GM12878 (cell line): ENCODE results near the gene LIPG. TPM values are rescaled to one million over a fixed set of nuclear protein-coding genes. Genes with fewer than 3 reads are reported as not detected.

ENCODE experiments used
- ATAC-seq: fragments of 200-7000 bp; cut with Tn5 transposase; 3 replicates; pipeline ENCODE4 v1.9.1; 2020; ENCODE audit warnings: mild to moderate bottlenecking, moderate library complexity
- BruUV-seq: library from RNA; stranded (reverse); fragments of 400-500 nt; replicated peaks from 2 replicates; lab custom pipeline; 2021; lab: Mats Ljungman, UMichigan
- CTCF ChIA-PET: fragments of 300-600 bp; sonication (Branson Sonifier 250); formaldehyde crosslinking; extraction: SDS; loops from one replicate; lab custom pipeline; 2021; ENCODE audit warnings: inconsistent platforms; lab: Yijun Ruan, JAX
- POLR2A ChIA-PET: fragments of 350-600 bp; formaldehyde crosslinking; extraction: SDS; loops from one replicate; lab custom pipeline; 2021; ENCODE audit warnings: inconsistent platforms; lab: Charles Lee
- RAD21 ChIA-PET: fragments of 300-600 bp; sonication (Branson Sonifier 250); formaldehyde crosslinking; loops from one replicate; lab custom pipeline; 2023; ENCODE audit warnings: antibody characterized with exemption; ENCODE audit not compliant: unreplicated experiment; lab: Charles Lee
- SMC1A ChIA-PET: fragments of 300-600 bp; sonication (Branson Sonifier 250); formaldehyde crosslinking; loops from one replicate; lab custom pipeline; 2023; ENCODE audit not compliant: unreplicated experiment, uncharacterized antibody; lab: Charles Lee
- DNase-seq: peaks from one replicate; pipeline ENCODE4 v3.0.0-alpha.2; 2011; ENCODE audit warnings: low read depth, low spot score
- FAIRE-seq: peaks from 3 replicates; lab custom pipeline; 2011; peaks lifted over from hg19 to GRCh38; lab: Jason Lieb, UNC
- H2AFZ ChIP-seq: 2 replicates; pipeline ENCODE4 v1.6.0; 2011; ENCODE audit warnings: low read depth, low read length, control low read depth; ENCODE audit not compliant: control insufficient read depth
- H3K27ac ChIP-seq: 2 replicates; pipeline ENCODE4 v1.5.1; 2011; ENCODE audit warnings: control low read depth; ENCODE audit not compliant: control insufficient read depth, insufficient read depth
- H3K27me3 ChIP-seq, 2 experiments: replicated peaks in 1 of 2; 2 replicates each; pipeline versions ENCODE4 v1.6.0 to v1.6.1; 2011; ENCODE audit warnings: low read length in 1 of 2; ENCODE audit not compliant: control insufficient read depth in 2 of 2, insufficient read depth in 2 of 2
- H3K36me3 ChIP-seq, 2 experiments: 2 replicates each; pipeline ENCODE4 v1.5.1; 2011; ENCODE audit warnings: low read length in 1 of 2; ENCODE audit not compliant: control insufficient read depth in 2 of 2, insufficient read depth in 2 of 2
- H3K4me1 ChIP-seq: 2 replicates; pipeline ENCODE4 v1.6.1; 2011; ENCODE audit warnings: mild to moderate bottlenecking, low read length, moderate library complexity, mixed read lengths; ENCODE audit not compliant: control insufficient read depth, insufficient read depth
- H3K4me2 ChIP-seq: 2 replicates; pipeline ENCODE4 v1.6.0; 2011; ENCODE audit warnings: control low read depth; ENCODE audit not compliant: control insufficient read depth, insufficient read depth
- H3K4me3 ChIP-seq: fragments of 200-600 bp; sonication (generic); 2 replicates; pipeline ENCODE4 v1.5.1; 2016
- H3K79me2 ChIP-seq: 2 replicates; pipeline ENCODE4 v1.6.0; 2011; ENCODE audit warnings: low read length; ENCODE audit not compliant: control insufficient read depth, insufficient read depth
- H3K9ac ChIP-seq: 2 replicates; pipeline ENCODE4 v1.8.0; 2011; ENCODE audit warnings: low read length, control low read depth, mixed read lengths; ENCODE audit not compliant: control insufficient read depth, insufficient read depth
- H3K9me3 ChIP-seq: replicated peaks from 3 replicates; pipeline ENCODE4 v1.5.1; 2011; ENCODE audit warnings: mild to moderate bottlenecking, low read length; ENCODE audit not compliant: control insufficient read depth, insufficient read depth
- H4K20me1 ChIP-seq: 2 replicates; pipeline ENCODE4 v1.6.0; 2011; ENCODE audit not compliant: control insufficient read depth, insufficient read depth
- BCLAF1 ChIP-seq: fragments of 450-650 bp; IDR thresholded peaks from 2 replicates; pipeline ENCODE4 v1.6.1; 2017; ENCODE audit warnings: antibody characterized with exemption, mild to moderate bottlenecking, moderate library complexity
- BRCA1 ChIP-seq: IDR thresholded peaks from 2 replicates; pipeline ENCODE4 v1.6.1; 2011; ENCODE audit warnings: low read depth, low read length, improper control_type of control experiment
- MTA3 ChIP-seq: IDR thresholded peaks from 2 replicates; pipeline ENCODE4 v1.6.1; 2012; ENCODE audit warnings: low read length, inconsistent platforms, borderline replicate concordance
- MYB ChIP-seq: fragments of 150-350 bp; IDR thresholded peaks from 2 replicates; pipeline ENCODE4 v1.6.1; 2014; ENCODE audit warnings: mild to moderate bottlenecking, low read depth, low read length, borderline replicate concordance
- POLR2AphosphoS2 ChIP-seq: IDR thresholded peaks from 2 replicates; pipeline ENCODE4 v1.6.1; 2011; ENCODE audit warnings: low read depth, mild to moderate bottlenecking, low read length, improper control_type of control experiment, moderate library complexity
- RB1 ChIP-seq: fragments of 450-650 bp; formaldehyde crosslinking; IDR thresholded peaks from 2 replicates; pipeline ENCODE4 v1.6.1; 2017; ENCODE audit warnings: mild to moderate bottlenecking, borderline replicate concordance
- RCOR1 ChIP-seq: conservative IDR thresholded peaks from 2 replicates; pipeline ENCODE4 v1.6.1; 2012; ENCODE audit warnings: low read depth, low read length, improper control_type of control experiment
- REST ChIP-seq: IDR thresholded peaks from 2 replicates; pipeline ENCODE4 v1.6.1; 2012; ENCODE audit warnings: mild to moderate bottlenecking, low read depth, low read length
- SMC3 ChIP-seq: IDR thresholded peaks from 2 replicates; pipeline ENCODE4 v1.6.1; 2011; ENCODE audit warnings: low read length, improper control_type of control experiment, borderline replicate concordance
- STAT3 ChIP-seq: IDR thresholded peaks from 2 replicates; pipeline ENCODE4 v1.6.1; 2011; ENCODE audit warnings: low read depth, low read length, improper control_type of control experiment
- SUPT20H ChIP-seq: IDR thresholded peaks from 2 replicates; pipeline ENCODE4 v1.6.1; 2011; ENCODE audit warnings: low read depth, mild to moderate bottlenecking, low read length, moderate library complexity, borderline replicate concordance; ENCODE audit not compliant: control insufficient read depth
- SUZ12 ChIP-seq: fragments of 200-600 bp; sonication (generic); IDR thresholded peaks from one replicate; pipeline ENCODE4 v1.6.1; 2018; ENCODE audit warnings: antibody characterized with exemption, mild to moderate bottlenecking; ENCODE audit not compliant: unreplicated experiment
- TARDBP ChIP-seq: IDR thresholded peaks from 2 replicates; pipeline ENCODE4 v1.6.1; 2016; ENCODE audit warnings: borderline replicate concordance
- in situ Hi-C: fragments of 300-500 bp; cut with MboI; formaldehyde crosslinking; loops from 9 replicates; pipeline ENCODE4 v1.14.3; 2018; ENCODE audit warnings: mixed read lengths
- intact Hi-C: fragments of 100-400 bp; cut with micrococcal nuclease; formaldehyde crosslinking; loops from one replicate; pipeline ENCODE4 v1.14.2; 2022; ENCODE audit not compliant: unreplicated experiment
- polyA plus RNA-seq, 11 experiments: library from polyadenylated mRNA; depleted of rRNA in 4 of 11; unstranded in 6 of 11; stranded (reverse) in 5 of 11; fragments of >200 nt; fragmentation: Nextera tagmentation in 4 of 11; fragmentation: Illumina TruSeq in 1 of 11; extraction: Ambion mirVana in 4 of 11; extraction: Trizol in 1 of 11; gene quantifications; 1 replicate in 1 of 11; 2 replicates in 10 of 11; pipeline versions ENCODE4 v1.2.1 to v1.2.3, GENCODE V29; 2011 to 2016; ENCODE audit warnings: inconsistent platforms in 2 of 11, missing spikeins in 2 of 11, low read depth in 1 of 11
- total RNA-seq, 4 experiments: library from RNA; depleted of rRNA in 3 of 4; stranded (reverse); fragments of >200 nt in 3 of 4; fragmentation: Illumina TruSeq in 1 of 4; extraction: Trizol in 1 of 4; gene quantifications; 2 replicates each; pipeline versions ENCODE4 v1.2.1 to v1.2.3, GENCODE V29; 2013 to 2021

The LIPG gene
- total and polyA plus RNA-seq, 10 of the 15 experiments (the other 5 are each of a cell fraction or from before 2014, with no cell fraction given) = 0.04 to 0.55 (median 0.18) TPM; not detected in 1

GRCh38 chr18:49630246-49630699 is 68.4 kb downstream of the LIPG start:
- H3K79me2 ChIP-seq = no peaks in the 10 kb centered on the region
- intact Hi-C loops = loop anchor here (10.0 kb wide), 1 partner anchor 65 kb away; no protein-coding TSS in a partner anchor

More at GRCh38 chr18:49630246-49630699, 68.4 kb downstream of the LIPG start:
- TF ChIP-seq RB1 (no peak), SMC3 (no peak), RCOR1 (no peak), TARDBP (no peak), SUPT20H (no peak), MYB (no peak), SUZ12 (no peak), STAT3 (no peak), BRCA1 (no peak), MTA3 (no peak), REST (no peak), BCLAF1 (no peak), POLR2AphosphoS2 (no peak)
- Histone ChIP-seq H3K9me3 (no peaks in the 10 kb centered on the region), H3K36me3 (no peaks in the 10 kb centered on the region), H3K27me3 (peaks cover 0 to 2% of the 10 kb centered on the region in 2 experiments; a peak in 1 of 4 replicates), H3K27ac (no peak overlapping the region), H3K4me2 (no peak overlapping the region), H3K9ac (no peak overlapping the region), H3K4me1 (no peaks in the 10 kb centered on the region), H4K20me1 (no peaks in the 10 kb centered on the region), H3K4me3 (no peak overlapping the region), H2AFZ (no peak overlapping the region)
- ChIA-PET POLR2A (interaction anchor here (0.5 kb wide), 1 partner anchor 12 kb away, joined by 3 read pairs; no protein-coding TSS in a partner anchor), SMC1A (no interaction called here), CTCF (no interaction called here), RAD21 (no interaction called here)
- FAIRE-seq (no peak), DNase-seq (no peak), ATAC-seq (no peak)
- BruUV-seq = no TSS peak
- in situ Hi-C loops = no loop called here
